HG03159 (cell line): ENCODE measurements around the gene ATF2.
A peak's percentile ranks its signal among the peaks of the same experiment; 100 is the strongest.

ENCODE experiments used
- ATAC-seq: cut with Tn5 transposase; IDR thresholded peaks from one replicate; pipeline ENCODE4 v1.9.1; 2021; ENCODE audit warnings: mild to moderate bottlenecking, moderate library complexity; ENCODE audit not compliant: unreplicated experiment

Gene ATF2

GRCh38 chr2:175167792-175168563 lies at the start of gene ATF2:
Gene ATF2, minus strand, starts transcription at chr2:175168203. Its CDS starts 31,760 bp downstream, at chr2:175136443.
- peak; percentile 93 for ATAC-seq

- no peak for ATAC-seq
Measured at GRCh38 chr2:175207741-175208438, 39.9 kb upstream of the ATF2 start.

GRCh38 chr2:175206866-175207265 lies 38.9 kb upstream of the ATF2 start:
- ATAC-seq = no peak

GRCh38 chr2:175205523-175205922 lies 37.5 kb upstream of the ATF2 start:
- ATAC-seq = no peak

GRCh38 chr2:175203621-175204496 lies 35.9 kb upstream of the ATF2 start:
- peak; percentile 91 for ATAC-seq

- ATAC-seq = no peak
Measured at GRCh38 chr2:175195012-175195411, 27.0 kb upstream of the ATF2 start.

GRCh38 chr2:175188761-175189160 lies 20.8 kb upstream of the ATF2 start:
- ATAC-seq = no peak

- ATAC-seq = no peak
Measured at GRCh38 chr2:175187378-175187777, 19.4 kb upstream of the ATF2 start.

GRCh38 chr2:175183674-175184073 lies 15.7 kb upstream of the ATF2 start:
- no peak for ATAC-seq

- ATAC-seq = no peak
Measured at GRCh38 chr2:175181877-175182308, 13.9 kb upstream of the ATF2 start.

GRCh38 chr2:175181104-175181876 lies 13.3 kb upstream of the ATF2 start, which contains the start of gene ATP5MC3:
Gene ATP5MC3, minus strand, starts transcription at chr2:175181710. Its CDS starts 317 bp downstream, at chr2:175181393.
- peak; percentile 92 for ATAC-seq

- peak; percentile 46 for ATAC-seq
Measured at GRCh38 chr2:175180701-175181103, 12.7 kb upstream of the ATF2 start.

- ATAC-seq = no peak
Measured at GRCh38 chr2:175176624-175177023, 8.6 kb upstream of the ATF2 start.

GRCh38 chr2:175175896-175176295 lies 7.9 kb upstream of the ATF2 start:
- no peak for ATAC-seq

- no peak for ATAC-seq
Measured at GRCh38 chr2:175175320-175175719, 7.3 kb upstream of the ATF2 start.

- no peak for ATAC-seq
Measured at GRCh38 chr2:175170659-175171304, 2.8 kb upstream of the ATF2 start.

GRCh38 chr2:175169191-175169590 lies 1.2 kb upstream of the ATF2 start:
- ATAC-seq = no peak

- peak; percentile 27 for ATAC-seq
Measured at GRCh38 chr2:175168564-175168945, 552 bp upstream of the ATF2 start.

- ATAC-seq = peak; percentile 4
Measured at GRCh38 chr2:175167076-175167791, 769 bp downstream of the ATF2 start.
